SK-N-MC (cell line): ENCODE measurements around the gene EPC2.
"Not testable (repeated sequence)": the region's sequence is repeated elsewhere in the genome, so short reads cannot be mapped to it uniquely, and the experiment has no call there.

Source experiments
- DNase-seq: peaks from one replicate; pipeline ENCODE4 v3.0.0-alpha.2; 2011; ENCODE audit warnings: low read depth, low spot score
- H3K27ac ChIP-seq: fragments of 200-600 bp; sonication (generic); 2 replicates; pipeline ENCODE4 v1.5.1; 2016; ENCODE audit warnings: mixed run types
- H3K36me3 ChIP-seq: fragments of 200-600 bp; sonication (generic); 2 replicates; pipeline ENCODE4 v1.6.1; 2017; ENCODE audit warnings: antibody characterized with exemption, low read length, mixed read lengths; ENCODE audit not compliant: insufficient read depth
- H3K4me3 ChIP-seq: fragments of 200-600 bp; sonication (generic); 2 replicates; pipeline ENCODE4 v1.5.1; 2016
- H3K9ac ChIP-seq: fragments of 200-600 bp; sonication (generic); 2 replicates; pipeline ENCODE4 v1.8.0; 2017; ENCODE audit warnings: mixed run types, mixed read lengths; ENCODE audit not compliant: insufficient read length
- H3K9me3 ChIP-seq: fragments of 200-600 bp; sonication (generic); 2 replicates; pipeline ENCODE4 v1.6.1; 2017; ENCODE audit warnings: low read depth, mild to moderate bottlenecking, antibody characterized with exemption, low read length, moderate library complexity, mixed read lengths
- EZH2 ChIP-seq: fragments of 200-600 bp; sonication (generic); IDR thresholded peaks from one replicate; pipeline ENCODE4 v1.6.1; 2017; ENCODE audit warnings: antibody characterized with exemption
- FOXP2 ChIP-seq: optimal IDR thresholded peaks from 2 replicates; pipeline ENCODE3; 2011; ENCODE audit warnings: mild to moderate bottlenecking, moderate library complexity; ENCODE audit not compliant: insufficient read depth; ENCODE audit errors: extremely low read length, control extremely low read depth
- POLR2AphosphoS5 ChIP-seq: IDR thresholded peaks from 2 replicates; pipeline ENCODE4 v1.6.1; 2012; ENCODE audit warnings: mild to moderate bottlenecking, low read depth, low read length, borderline replicate concordance

Gene EPC2

GRCh38 chr2:148764815-148765214, 120.3 kb downstream of the EPC2 start:
- no peak for DNase-seq

DNA sequence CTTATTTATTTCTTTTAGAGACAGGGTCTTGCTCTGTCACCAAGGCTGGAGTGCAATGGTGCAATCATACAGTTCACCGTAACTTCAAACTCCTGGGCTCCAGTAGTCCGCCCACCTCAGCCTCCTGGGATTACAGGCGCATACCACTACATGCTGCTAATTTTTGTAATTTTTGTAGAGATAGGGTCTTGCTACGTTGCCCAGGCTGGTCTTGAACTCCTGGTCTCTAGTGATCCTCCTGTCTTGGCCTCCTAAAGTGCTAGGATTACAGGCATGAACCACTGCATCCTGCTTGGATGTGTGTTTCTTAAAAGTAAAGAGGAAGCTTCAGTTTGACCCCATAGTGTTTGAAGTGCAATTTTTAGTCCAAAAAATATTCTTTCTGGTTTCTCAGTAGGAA, 125.5 kb downstream of the EPC2 start:
- H3K36me3 ChIP-seq, result peaks cover 24% of the 10 kb centered on the region

More at GRCh38 chr2:148764815-148765214, 120.3 kb downstream of the EPC2 start:
- TF ChIP-seq EZH2 (no peak), POLR2AphosphoS5 (no peak), FOXP2 (no peak)
- Histone ChIP-seq H3K4me3 (no peak overlapping the region), H3K9ac (no peak overlapping the region), H3K36me3 (peaks cover 11% of the 10 kb centered on the region), H3K27ac (no peak overlapping the region), H3K9me3 (no peaks in the 10 kb centered on the region)

GRCh38 chr2:148781544-148781943, 137.0 kb downstream of the EPC2 start:
- no peak overlapping the region for H3K9ac ChIP-seq
- H3K27ac ChIP-seq, result no peak overlapping the region
- H3K4me3 ChIP-seq, result no peak overlapping the region
- H3K36me3 ChIP-seq, result peaks cover 28% of the 10 kb centered on the region
- TF ChIP-seq POLR2AphosphoS5 (no peak), EZH2 (no peak), FOXP2 (no peak)
- no peaks in the 10 kb centered on the region for H3K9me3 ChIP-seq
- DNase-seq, result no peak

More for the DNA sequence above, 125.5 kb downstream of the EPC2 start:
- H3K4me3 ChIP-seq, result no peak overlapping the region
- TF ChIP-seq FOXP2 (no peak), EZH2 (no peak), POLR2AphosphoS5 (no peak)
- DNase-seq, result no peak
- H3K27ac ChIP-seq, result no peak overlapping the region
- H3K9ac ChIP-seq, result no peak overlapping the region
- H3K9me3 ChIP-seq, result no peaks in the 10 kb centered on the region

- DNase-seq, result no peak
- Histone ChIP-seq H3K36me3 (peaks cover 29% of the 10 kb centered on the region), H3K4me3 (no peak overlapping the region), H3K9ac (no peak overlapping the region), H3K27ac (no peak overlapping the region), H3K9me3 (no peaks in the 10 kb centered on the region)
- no peak for TF ChIP-seq FOXP2
- no peak for TF ChIP-seq EZH2
- no peak for TF ChIP-seq POLR2AphosphoS5
Observed at GRCh38 chr2:148789059-148789458, 144.5 kb downstream of the EPC2 start.

- H3K9ac ChIP-seq, H3K9me3 ChIP-seq, H3K4me3 ChIP-seq, H3K27ac ChIP-seq, DNase-seq: not testable (repeated sequence)
- peaks cover 18% of the 10 kb centered on the region; the same call in 1 of the 2 replicates for H3K36me3 ChIP-seq
Observed at GRCh38 chr2:148790172-148790571, 145.6 kb downstream of the EPC2 start.

DNA sequence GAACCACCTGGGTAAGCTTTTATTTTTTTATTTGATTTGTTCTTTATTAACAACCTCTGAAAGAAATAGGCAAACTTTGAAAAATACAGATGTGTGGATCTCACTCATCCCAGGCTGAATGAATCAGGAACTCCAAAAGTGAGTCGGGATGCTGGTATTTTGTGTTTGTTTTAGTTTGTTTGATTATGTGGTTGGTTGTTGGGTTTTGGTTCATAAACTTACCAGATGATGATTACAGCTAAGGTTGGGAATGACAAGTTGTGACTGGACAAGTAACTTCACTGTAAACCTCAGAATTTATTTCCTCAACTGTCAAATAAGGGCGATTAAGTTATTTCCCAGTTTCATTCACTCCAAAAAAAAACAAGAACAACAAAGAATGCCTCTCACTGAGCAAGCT, 150.0 kb downstream of the EPC2 start:
- H3K36me3 ChIP-seq, result 0 out of 2 replicates have a peak, but pooled peaks cover under 1% of the 10 kb centered on the region
- H3K27ac ChIP-seq, result no peak overlapping the region
- no peak for DNase-seq
- no peak overlapping the region for H3K4me3 ChIP-seq
- H3K9me3 ChIP-seq, result no peaks in the 10 kb centered on the region
- no peak overlapping the region for H3K9ac ChIP-seq
- TF ChIP-seq EZH2, result no peak

- no peak for TF ChIP-seq EZH2
- no peak for TF ChIP-seq FOXP2
- no peak for TF ChIP-seq POLR2AphosphoS5
- no peak for DNase-seq
- Histone ChIP-seq H3K27ac (no peak overlapping the region), H3K4me3 (no peak overlapping the region), H3K36me3 (no peaks in the 10 kb centered on the region), H3K9ac (no peak overlapping the region), H3K9me3 (no peaks in the 10 kb centered on the region)
Observed at GRCh38 chr2:148796735-148797512, 152.4 kb downstream of the EPC2 start.

- no peak overlapping the region for H3K27ac ChIP-seq
- TF ChIP-seq FOXP2 (no peak), EZH2 (no peak), POLR2AphosphoS5 (no peak)
- no peak overlapping the region for H3K4me3 ChIP-seq
- no peak overlapping the region for H3K9ac ChIP-seq
- H3K9me3 ChIP-seq, result no peaks in the 10 kb centered on the region
- DNase-seq, result no peak
- no peaks in the 10 kb centered on the region for H3K36me3 ChIP-seq
Observed at GRCh38 chr2:148802448-148803220, 158.1 kb downstream of the EPC2 start.
